ENCODE data around the gene ALK. TPM values are rescaled to one million over a fixed set of nuclear protein-coding genes. Genes with fewer than 3 reads are reported as not detected.

Gene ALK
- total RNA-seq, 2 donors from 2014 or later: 0.06 to 0.25 TPM

DNA sequence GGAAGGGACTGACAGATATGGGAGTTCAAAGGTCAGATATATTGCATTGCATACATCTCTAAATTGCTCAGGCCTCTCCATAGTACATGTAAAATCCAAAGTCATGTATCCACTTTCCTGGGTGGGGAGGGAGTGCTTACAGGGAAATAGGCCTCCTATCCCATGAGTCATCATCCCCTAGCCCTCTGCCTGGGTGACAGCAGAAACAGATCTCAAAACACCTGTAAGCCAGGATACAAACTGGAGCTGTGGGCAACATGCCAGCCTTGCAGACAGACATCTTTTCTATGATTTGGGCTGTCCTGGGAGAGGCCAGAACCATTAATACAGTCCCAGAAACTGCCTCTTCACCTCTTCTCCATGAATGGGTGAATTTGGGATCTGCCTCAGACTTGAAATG, 4.8 kb downstream of the ALK start:
- DNase-seq: no peak
- intact Hi-C loops (cut with DNase I, micrococcal nuclease): no loop called here
- no peak for ATAC-seq

GRCh38 chr2:29910960-29911359, 10.4 kb downstream of the ALK start:
- ATAC-seq (no peak), DNase-seq (no peak)

GRCh38 chr2:29910465-29910864, 10.9 kb downstream of the ALK start:
- no peak for ATAC-seq
- DNase-seq: no peak
- intact Hi-C loops (cut with DNase I, micrococcal nuclease): no loop called here

More at GRCh38 chr2:29910960-29911359, 10.4 kb downstream of the ALK start:
- intact Hi-C loops (cut with DNase I, micrococcal nuclease): no loop called here

DNA sequence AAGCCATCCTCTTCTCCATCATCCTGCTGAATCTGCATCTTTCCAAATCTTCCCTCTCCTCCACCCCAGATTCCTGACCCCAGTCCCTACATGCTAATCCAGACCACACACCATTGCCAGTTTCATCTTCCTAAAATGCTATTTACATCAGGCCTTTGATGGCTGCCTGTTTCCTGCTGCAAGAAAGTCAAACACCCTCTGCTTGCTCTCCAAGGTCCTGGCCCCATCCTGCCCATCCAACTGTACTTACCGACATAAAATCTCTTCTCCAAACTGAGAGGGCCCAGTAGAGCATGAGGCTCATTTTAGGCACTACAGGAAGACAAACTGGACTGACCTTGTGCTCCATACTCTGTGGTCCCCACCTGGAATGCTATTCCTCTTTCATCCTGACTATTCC, 19.0 kb downstream of the ALK start:
- no peak for ATAC-seq
- DNase-seq: no peak
- intact Hi-C loops (cut with DNase I, micrococcal nuclease): no loop called here

DNA sequence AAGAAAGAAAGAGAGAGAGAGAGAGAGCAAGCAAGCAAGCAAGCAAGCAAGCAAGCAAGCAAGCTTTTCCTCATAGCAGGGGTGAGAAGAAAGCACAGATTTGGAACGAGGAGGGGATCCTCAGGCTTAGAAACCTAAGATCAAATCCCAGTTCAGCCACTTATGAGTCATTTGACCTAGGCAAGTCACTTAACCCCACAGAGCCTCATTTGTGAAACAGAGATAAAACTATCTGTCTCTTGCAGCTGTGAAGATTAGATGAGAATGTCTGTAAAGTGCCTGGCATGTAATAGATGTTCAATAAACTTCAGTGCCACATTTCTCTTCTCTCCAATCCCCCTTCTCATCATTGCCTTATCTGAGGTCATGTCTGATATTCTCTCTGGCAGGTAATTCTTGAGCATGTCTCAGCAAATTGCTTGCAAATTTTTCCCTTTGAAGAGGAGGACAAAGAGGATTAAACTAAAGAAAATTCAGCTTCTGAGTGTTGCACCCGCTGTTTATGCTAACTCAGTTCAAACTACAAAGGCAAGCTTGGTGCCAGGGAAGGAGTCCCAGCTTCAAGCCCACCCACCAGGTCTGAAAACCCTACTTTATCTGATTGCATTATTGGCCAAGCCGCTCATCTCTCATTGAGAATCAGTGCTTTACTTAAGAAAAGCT, 20.3 kb downstream of the ALK start:
- DNase-seq (no peak), ATAC-seq (no peak)
- intact Hi-C loops (cut with DNase I, micrococcal nuclease): no loop called here

DNA sequence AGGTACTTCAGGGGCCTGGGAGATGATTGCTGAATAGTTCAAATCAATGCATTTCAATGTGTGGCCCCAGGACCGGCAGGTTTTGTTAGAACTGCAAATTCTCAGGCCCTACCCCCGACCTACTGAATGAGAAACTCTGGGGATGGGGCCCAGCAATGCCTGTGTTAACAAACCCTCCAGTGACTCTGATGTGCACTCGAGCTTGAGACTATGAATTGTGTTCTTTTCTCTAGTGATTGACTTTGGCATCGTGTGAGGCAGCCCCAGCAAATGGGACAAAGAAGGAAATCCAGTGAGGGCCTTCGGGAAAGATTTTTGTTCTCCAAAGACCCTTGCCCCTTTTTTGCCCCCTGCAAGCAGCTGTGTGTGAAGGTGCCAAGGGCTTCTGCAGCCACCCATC, 22.4 kb downstream of the ALK start:
- intact Hi-C loops (cut with DNase I, micrococcal nuclease): no loop called here
- DNase-seq (no peak), ATAC-seq (no peak)

- intact Hi-C loops (cut with DNase I, micrococcal nuclease): no loop called here
- DNase-seq (no peak), ATAC-seq (no peak)
Measured at GRCh38 chr2:29894822-29895614, 26.4 kb downstream of the ALK start.

DNA sequence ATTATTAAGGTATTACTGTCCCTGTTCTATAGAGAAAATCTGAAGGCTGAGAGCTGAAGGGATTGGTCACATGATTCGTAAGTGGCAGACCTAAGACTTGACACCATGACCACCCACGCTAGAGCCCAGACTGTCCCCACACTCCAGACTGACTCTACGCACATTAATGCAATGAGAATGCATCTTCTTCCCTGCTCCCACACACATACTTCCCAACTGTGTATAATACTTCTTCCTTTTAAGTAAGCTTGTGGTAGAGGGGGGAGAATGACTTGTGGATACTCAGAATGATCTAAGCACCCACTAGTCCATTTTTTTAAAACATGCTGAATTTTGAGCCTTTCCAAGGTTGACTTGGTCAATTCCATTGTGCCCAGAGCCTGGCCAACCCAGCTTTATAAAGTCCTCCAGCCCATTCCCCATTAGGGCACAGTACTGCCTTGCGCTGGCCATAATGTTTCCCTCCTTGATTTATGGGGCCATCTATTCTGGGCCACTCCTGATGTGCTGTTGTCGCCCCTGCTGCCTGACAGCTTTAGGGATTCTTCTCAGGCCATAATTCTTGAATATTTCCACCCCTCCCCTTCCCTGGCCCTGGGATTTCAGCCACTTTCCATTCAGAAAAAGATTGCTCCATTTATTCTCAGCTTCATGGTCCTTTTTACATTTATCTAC, 28.7 kb downstream of the ALK start:
- DNase-seq (no peak), ATAC-seq (no peak)
- intact Hi-C loops (cut with DNase I, micrococcal nuclease): no loop called here

DNA sequence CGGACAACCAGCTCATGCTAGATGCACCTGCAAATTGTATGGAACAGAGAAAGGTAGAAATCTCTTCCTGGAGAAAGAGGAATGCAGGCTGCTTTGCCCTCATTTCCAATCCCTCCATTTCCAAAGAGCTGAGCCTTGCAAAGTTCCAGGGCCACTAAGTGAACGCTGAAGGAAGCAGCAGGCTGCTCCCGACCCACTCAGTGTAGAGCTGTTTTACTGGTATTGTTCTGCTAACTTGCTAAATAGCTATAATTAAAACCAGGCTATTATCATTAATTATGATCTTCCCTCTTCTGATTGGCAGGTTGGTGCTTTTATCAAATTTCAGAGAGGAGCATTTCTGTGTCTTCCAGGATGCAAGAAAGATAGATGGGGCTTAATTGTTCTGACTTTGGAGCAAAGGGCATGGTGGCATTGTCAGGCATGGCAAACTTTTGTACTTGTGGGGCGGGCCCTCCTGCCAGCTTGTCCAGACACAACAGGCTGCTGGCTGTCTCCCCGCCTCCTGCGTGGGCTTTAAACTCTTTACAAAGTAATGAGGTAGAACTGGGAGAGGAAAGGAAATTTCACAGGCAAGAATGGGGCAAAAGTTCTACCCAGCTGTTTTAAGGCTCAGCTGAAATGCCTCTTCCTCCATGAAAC, 40.2 kb downstream of the ALK start:
- ATAC-seq: no peak
- intact Hi-C loops (cut with DNase I, micrococcal nuclease): no loop called here
- no peak for DNase-seq

DNA sequence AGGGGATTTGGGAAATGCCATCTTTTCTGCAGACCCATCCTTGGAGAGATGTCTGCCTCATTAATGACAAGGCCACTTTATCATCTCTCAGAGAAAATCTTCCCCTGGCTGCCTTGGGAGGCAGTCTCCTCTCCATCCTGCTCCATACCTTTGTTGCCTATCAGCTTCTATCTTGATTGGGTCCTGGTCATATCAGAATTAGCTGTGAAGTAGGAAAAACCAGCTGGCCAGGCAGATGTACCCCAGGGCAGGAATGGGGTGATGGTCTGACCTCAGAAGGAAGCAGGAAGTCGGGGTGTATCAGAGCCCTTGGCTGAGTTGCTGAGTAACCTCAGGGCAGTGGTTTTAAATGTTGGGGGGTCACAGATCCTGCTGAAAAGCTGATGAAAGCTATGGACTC, 41.3 kb downstream of the ALK start:
- DNase-seq (no peak), ATAC-seq (no peak)
- intact Hi-C loops (cut with DNase I, micrococcal nuclease): no loop called here

DNA sequence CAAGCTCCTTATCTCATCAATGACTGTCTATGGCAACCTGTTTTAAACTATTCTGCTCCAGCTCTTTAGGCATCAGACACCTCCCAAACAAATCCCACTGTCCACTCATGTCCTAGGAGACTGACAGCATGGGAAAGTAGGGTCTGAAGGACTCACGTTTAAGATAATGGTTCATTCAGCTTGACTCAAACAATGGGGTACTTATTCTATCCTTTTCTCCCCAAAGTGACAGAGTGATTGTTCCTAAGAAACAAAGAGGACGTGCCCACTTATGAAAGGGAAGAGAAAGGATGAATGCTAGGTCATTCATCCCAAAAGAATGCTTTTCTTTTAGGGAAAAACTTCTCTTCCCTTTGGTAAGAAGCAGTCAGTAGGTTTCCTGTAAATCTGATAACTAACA, 41.9 kb downstream of the ALK start:
- no peak for ATAC-seq
- no peak for DNase-seq
- intact Hi-C loops (cut with DNase I, micrococcal nuclease): no loop called here

GRCh38 chr2:29878898-29879297, 42.5 kb downstream of the ALK start:
- DNase-seq (no peak), ATAC-seq (no peak)
- intact Hi-C loops (cut with DNase I, micrococcal nuclease): no loop called here

DNA sequence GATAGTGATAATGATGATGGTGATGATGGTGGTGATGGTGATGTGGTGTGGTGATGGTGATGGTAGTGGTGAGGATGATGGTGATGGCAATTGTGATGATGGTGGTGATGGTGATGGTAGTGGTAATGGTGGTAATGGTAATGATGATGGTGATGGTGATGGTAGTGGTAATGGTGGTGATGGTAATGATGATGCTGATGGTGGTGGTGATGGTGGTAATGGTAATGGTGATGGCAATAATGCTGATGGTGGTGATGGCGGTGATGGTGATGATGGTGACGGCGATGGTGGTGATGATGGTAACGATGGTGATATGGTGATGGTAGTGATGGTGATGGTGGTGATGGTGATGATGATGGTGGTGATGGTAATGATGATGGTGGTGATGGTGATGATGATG, 45.0 kb downstream of the ALK start:
- DNase-seq (no peak), ATAC-seq (no peak)

DNA sequence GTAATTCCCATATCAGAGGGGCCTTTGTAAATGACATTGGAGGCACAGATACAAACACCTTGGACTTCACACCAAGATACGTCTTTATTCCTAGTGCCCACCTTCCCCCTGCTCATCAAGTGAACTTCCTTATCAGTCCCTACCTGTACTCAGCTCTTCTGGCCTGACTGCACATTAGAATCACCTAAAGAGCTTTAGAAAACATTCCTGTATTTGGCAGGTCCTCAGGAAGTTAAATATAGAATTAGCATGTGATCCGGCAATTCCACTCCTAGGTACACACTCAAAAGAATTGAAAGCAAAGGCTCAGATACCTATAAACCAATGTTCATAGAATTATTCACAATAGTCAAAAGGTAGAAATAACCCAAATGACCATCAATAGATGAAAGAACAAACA, 46.6 kb downstream of the ALK start:
- intact Hi-C loops (cut with DNase I, micrococcal nuclease): no loop called here
- ATAC-seq: no peak
- no peak for DNase-seq

More for the DNA sequence above, 45.0 kb downstream of the ALK start:
- intact Hi-C loops (cut with DNase I, micrococcal nuclease): no loop called here

- ATAC-seq (no peak), DNase-seq (no peak)
- intact Hi-C loops (cut with DNase I, micrococcal nuclease): no loop called here
Measured at GRCh38 chr2:29872870-29873269, 48.5 kb downstream of the ALK start.

DNA sequence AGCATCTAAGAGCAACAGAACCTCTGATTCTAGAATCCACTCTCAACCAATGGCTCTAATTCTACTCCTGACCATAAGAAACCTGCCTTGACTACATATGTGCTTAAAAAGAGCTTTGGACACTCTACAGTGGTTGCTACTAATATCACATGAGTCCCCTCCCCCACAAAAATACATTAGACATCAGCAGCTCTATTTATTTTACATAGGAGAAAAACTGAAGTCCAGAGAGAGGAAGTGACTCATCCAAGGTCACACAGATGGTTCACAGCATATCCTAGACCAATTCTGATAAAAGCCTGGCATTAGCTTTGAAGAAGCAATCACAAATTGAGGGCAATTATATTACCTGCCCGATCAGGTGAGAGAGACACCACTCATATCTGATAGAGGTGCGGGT, 49.8 kb downstream of the ALK start:
- intact Hi-C loops (cut with DNase I, micrococcal nuclease): no loop called here
- no peak for DNase-seq
- ATAC-seq: no peak

GRCh38 chr2:29865512-29865911, 55.9 kb downstream of the ALK start:
- intact Hi-C loops (cut with DNase I, micrococcal nuclease): no loop called here
- no peak for ATAC-seq
- no peak for DNase-seq

DNA sequence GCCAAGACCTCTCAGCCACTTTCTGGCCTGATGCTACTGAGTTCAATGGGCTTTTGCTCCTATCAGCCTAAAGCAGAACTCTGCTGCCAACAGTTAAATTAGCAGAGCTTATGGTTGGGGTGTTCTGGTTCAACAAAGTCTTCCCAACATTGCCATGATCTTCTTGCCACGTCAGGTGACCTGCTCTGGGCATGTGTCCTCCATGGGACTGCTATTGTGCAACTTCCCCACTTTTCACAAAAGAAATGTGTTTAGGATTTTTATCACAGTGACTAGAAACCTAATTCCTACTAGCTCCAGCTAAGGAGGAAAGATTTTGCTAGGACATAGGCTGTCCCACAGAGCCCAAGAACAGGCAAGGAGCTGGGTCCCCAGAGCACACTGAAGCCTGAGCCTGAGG, 56.4 kb downstream of the ALK start:
- no peak for DNase-seq
- ATAC-seq: no peak
- intact Hi-C loops (cut with DNase I, micrococcal nuclease): no loop called here

DNA sequence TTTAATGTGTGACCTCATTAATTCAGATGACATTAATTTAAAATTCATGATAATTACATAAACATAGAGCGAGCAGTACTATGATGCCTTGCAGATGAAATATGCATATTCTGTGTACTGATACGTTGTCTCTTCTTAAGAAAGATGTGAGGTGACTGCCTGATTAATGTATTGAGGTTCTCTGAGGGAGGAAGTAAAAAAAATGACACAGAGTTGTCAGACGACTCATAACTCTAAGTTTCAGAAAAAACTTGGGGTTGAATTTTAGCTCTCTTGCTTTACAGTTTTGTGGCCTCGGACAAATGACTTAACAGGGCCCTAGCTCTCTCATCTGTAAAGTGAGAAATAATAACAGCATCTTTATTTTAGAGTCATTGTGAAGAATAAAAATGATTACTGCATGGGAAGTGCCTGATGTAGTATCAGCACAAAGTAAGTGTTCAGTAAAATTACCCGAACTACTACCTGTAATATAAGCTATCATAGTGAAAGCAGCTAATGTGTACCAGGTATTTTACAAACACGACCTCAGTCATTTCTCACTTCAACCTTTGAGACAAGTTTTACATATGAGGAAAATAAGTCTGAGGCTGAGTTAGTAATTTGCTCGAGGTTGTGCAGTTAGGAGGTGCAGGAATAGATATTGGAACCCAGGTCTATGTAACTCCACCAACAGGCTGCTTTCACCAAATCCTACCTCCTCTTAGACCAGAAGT, 65.3 kb downstream of the ALK start:
- DNase-seq: no peak
- intact Hi-C loops (cut with DNase I, micrococcal nuclease): no loop called here

More for the DNA sequence above, 65.3 kb downstream of the ALK start:
- no peak for ATAC-seq

Data from left colon (tissue), 2 donors.